GOT3 (cell line): ENCODE results near the gene SRY.
"Not testable (repeated sequence)": the region's sequence is repeated elsewhere in the genome, so short reads cannot be mapped to it uniquely, and the experiment has no call there.

Experiments used
- DNase-seq: peaks from one replicate; lab custom pipeline; 2025; ENCODE audit warnings: mixed read lengths; lab: John Stamatoyannopoulos, UW

Gene SRY

GRCh38 chrY:2787600-2787999 is at the start of gene SRY:
TSS of gene SRY (minus strand) at chrY:2787682. CDS start at chrY:2787603, 79 bp downstream.
- DNase-seq = no peak

GRCh38 chrY:2837078-2837477 is 49.6 kb upstream of the SRY start:
- no peak for DNase-seq

GRCh38 chrY:2835230-2835629 is 47.7 kb upstream of the SRY start:
- no peak for DNase-seq

GRCh38 chrY:2828497-2828896 is 41.0 kb upstream of the SRY start:
- DNase-seq = no peak

GRCh38 chrY:2824471-2824870 is 37.0 kb upstream of the SRY start:
- no peak for DNase-seq

GRCh38 chrY:2817146-2817896 is 29.8 kb upstream of the SRY start:
- not testable (repeated sequence) for DNase-seq

- no peak for DNase-seq
These were observed 12.8 kb upstream of the SRY start for GRCh38 chrY:2800246-2800645.

- no peak for DNase-seq
These were observed 10.5 kb upstream of the SRY start for GRCh38 chrY:2797991-2798390.

GRCh38 chrY:2796977-2797523 is 9.6 kb upstream of the SRY start:
- no peak for DNase-seq

- no peak for DNase-seq
These were observed 2.3 kb upstream of the SRY start for GRCh38 chrY:2789756-2790155.

- no peak for DNase-seq
These were observed 488 bp downstream of the SRY start for GRCh38 chrY:2786876-2787512.
